Natural killer cell (primary cell): ENCODE measurements around the gene SYNDIG1. TPM values are rescaled to one million over a fixed set of nuclear protein-coding genes. Genes with fewer than 3 reads are reported as not detected.

ENCODE experiments used
- ATAC-seq, 3 donors: fragments of 150-1000 bp in 2 of 3; fragments of 200-7000 bp in 1 of 3; cut with Tn5 transposase; 1 replicate in 1 of 3; 2 replicates in 2 of 3; pipeline ENCODE4 v1.10.0; 2021; ENCODE audit warnings: mild to moderate bottlenecking in 2 of 3, moderate library complexity in 2 of 3
- DNase-seq, 2 donors: peaks; one replicate each; pipeline versions ENCODE4 v3.0.0 to v3.0.0-alpha.2; 2013 to 2021; ENCODE audit warnings: mixed read lengths in 1 of 2
- H3K27ac ChIP-seq: one replicate; pipeline ENCODE4 v1.5.1; 2013; ENCODE audit warnings: mild to moderate bottlenecking, low read length
- H3K27me3 ChIP-seq: one replicate; pipeline ENCODE4 v1.6.1; 2013; ENCODE audit warnings: low read length; ENCODE audit not compliant: control insufficient read depth, insufficient read depth
- H3K36me3 ChIP-seq: one replicate; pipeline ENCODE4 v1.6.1; 2013; ENCODE audit warnings: low read length; ENCODE audit not compliant: control insufficient read depth, insufficient read depth
- H3K4me1 ChIP-seq: one replicate; pipeline ENCODE4 v1.6.1; 2013; ENCODE audit warnings: low read length; ENCODE audit not compliant: control insufficient read depth, insufficient read depth
- H3K4me3 ChIP-seq: one replicate; pipeline ENCODE4 v1.5.1; 2013; ENCODE audit warnings: low read length
- H3K9me3 ChIP-seq: one replicate; pipeline ENCODE4 v1.6.1; 2013; ENCODE audit warnings: low read length; ENCODE audit not compliant: control insufficient read depth, insufficient read depth
- H3K27ac Mint-ChIP-seq, 2 donors: one replicate each; pipeline ENCODE4 v1.8.0; 2022; ENCODE audit warnings: mild to moderate bottlenecking in 2 of 2, mixed read lengths in 2 of 2, moderate library complexity in 1 of 2
- H3K27me3 Mint-ChIP-seq, 2 donors: one replicate each; pipeline ENCODE4 v1.8.0; 2022; ENCODE audit warnings: low read depth in 2 of 2, mixed read lengths in 2 of 2
- H3K36me3 Mint-ChIP-seq: one replicate; pipeline ENCODE4 v1.8.0; 2022; ENCODE audit warnings: mixed read lengths
- H3K4me1 Mint-ChIP-seq, 2 donors: one replicate each; pipeline ENCODE4 v1.8.0; 2022; ENCODE audit warnings: mixed read lengths in 2 of 2
- H3K4me3 Mint-ChIP-seq: one replicate; pipeline ENCODE4 v1.8.0; 2022; ENCODE audit warnings: mild to moderate bottlenecking, moderate library complexity, mixed read lengths
- H3K9me3 Mint-ChIP-seq, 2 donors: one replicate each; pipeline ENCODE4 v1.8.0; 2022; ENCODE audit warnings: mixed read lengths in 2 of 2
- CTCF ChIP-seq: fragments of 200-600 bp; IDR thresholded peaks from one replicate; pipeline ENCODE4 v1.8.0; 2022; ENCODE audit warnings: antibody characterized with exemption
- WGBS: methylation state at CpG from one replicate; pipeline ENCODE4 v1.1.7; 2013; ENCODE audit warnings: missing lambda C conversion rate; ENCODE audit not compliant: insufficient coverage; 5-methylcytosine and 5-hydroxymethylcytosine counted together
- intact Hi-C: fragments of 100-400 bp; cut with micrococcal nuclease; formaldehyde crosslinking; loops from one replicate; pipeline ENCODE4 v1.14.2; 2022
- total RNA-seq, 4 donors: library from RNA; stranded (reverse); fragments of 120-200 nt in 1 of 4; gene quantifications; one replicate each; pipeline versions ENCODE4 v1.2.3 to v1.2.4, GENCODE V29; 2013 to 2022

Gene SYNDIG1
- total RNA-seq, 3 donors from 2014 or later (not counting 1 experiment from before 2014, with no cell fraction given): not detected

- H3K27ac ChIP-seq: no peak overlapping the region
- Mint-ChIP-seq H3K27me3 (peaks cover 0 to 7% of the 10 kb centered on the region in 2 donors), H3K4me1 (no peaks in the 10 kb centered on the region), H3K9me3 (no peaks in the 10 kb centered on the region), H3K36me3 (no peaks in the 10 kb centered on the region), H3K27ac (no peak overlapping the region), H3K4me3 (no peak overlapping the region)
- no peak for TF ChIP-seq CTCF
- no peaks in the 10 kb centered on the region for H3K4me1 ChIP-seq
- H3K36me3 ChIP-seq: no peaks in the 10 kb centered on the region
- H3K27me3 ChIP-seq: no peaks in the 10 kb centered on the region
- no peak for DNase-seq
- intact Hi-C loops: no loop called here
- ATAC-seq: no peak
- no peaks in the 10 kb centered on the region for H3K9me3 ChIP-seq
- 82% methylated on average over 6 of the region's 6 CpGs for WGBS
- H3K4me3 ChIP-seq: no peak overlapping the region
These were observed 232.2 kb downstream of the SYNDIG1 start for GRCh38 chr20:24701668-24702067.

GRCh38 chr20:24702501-24703283 lies 233.3 kb downstream of the SYNDIG1 start:
- H3K9me3 Mint-ChIP-seq: no peaks in the 10 kb centered on the region
- Histone ChIP-seq H3K4me3 (no peak overlapping the region), H3K36me3 (no peaks in the 10 kb centered on the region), H3K27ac (no peak overlapping the region), H3K27me3 (no peaks in the 10 kb centered on the region), H3K4me1 (no peaks in the 10 kb centered on the region), H3K9me3 (no peaks in the 10 kb centered on the region)
- WGBS: 83% methylated on average over 16 of the region's 16 CpGs
- no peaks in the 10 kb centered on the region for H3K36me3 Mint-ChIP-seq
- intact Hi-C loops: no loop called here
- no peak overlapping the region for H3K4me3 Mint-ChIP-seq
- TF ChIP-seq CTCF: no peak
- ATAC-seq (no peak), DNase-seq (no peak)
- no peaks in the 10 kb centered on the region for H3K4me1 Mint-ChIP-seq
- peaks cover 0 to 7% of the 10 kb centered on the region in 2 donors for H3K27me3 Mint-ChIP-seq
- H3K27ac Mint-ChIP-seq: no peak overlapping the region

GRCh38 chr20:24703284-24703610 lies 233.8 kb downstream of the SYNDIG1 start:
- ATAC-seq (no peak), DNase-seq (no peak)
- TF ChIP-seq CTCF: no peak
- no peak overlapping the region for H3K27ac ChIP-seq
- H3K36me3 ChIP-seq: no peaks in the 10 kb centered on the region
- Mint-ChIP-seq H3K27me3 (peaks cover 0 to 11% of the 10 kb centered on the region in 2 donors), H3K4me1 (no peaks in the 10 kb centered on the region), H3K9me3 (no peaks in the 10 kb centered on the region), H3K36me3 (no peaks in the 10 kb centered on the region), H3K27ac (no peak overlapping the region), H3K4me3 (no peak overlapping the region)
- H3K9me3 ChIP-seq: no peaks in the 10 kb centered on the region
- intact Hi-C loops: no loop called here
- 85% methylated on average over 9 of the region's 9 CpGs for WGBS
- no peaks in the 10 kb centered on the region for H3K27me3 ChIP-seq
- H3K4me3 ChIP-seq: no peak overlapping the region
- H3K4me1 ChIP-seq: no peaks in the 10 kb centered on the region

GRCh38 chr20:24704899-24705298 lies 235.5 kb downstream of the SYNDIG1 start:
- 93% methylated on average over 3 of the region's 3 CpGs for WGBS
- intact Hi-C loops: no loop called here
- ATAC-seq (no peak), DNase-seq (no peak)
- Histone ChIP-seq H3K4me1 (no peaks in the 10 kb centered on the region), H3K4me3 (no peak overlapping the region), H3K9me3 (no peaks in the 10 kb centered on the region), H3K27ac (no peak overlapping the region), H3K36me3 (no peaks in the 10 kb centered on the region), H3K27me3 (no peaks in the 10 kb centered on the region)
- Mint-ChIP-seq H3K36me3 (no peaks in the 10 kb centered on the region), H3K27me3 (peaks cover 0 to 24% of the 10 kb centered on the region in 2 donors), H3K27ac (no peak overlapping the region), H3K4me3 (no peak overlapping the region), H3K9me3 (no peaks in the 10 kb centered on the region), H3K4me1 (no peaks in the 10 kb centered on the region)
- no peak for TF ChIP-seq CTCF
